GM12878 (cell line): ENCODE data around the gene CYP4Z1.
"Not testable (repeated sequence)": the region's sequence is repeated elsewhere in the genome, so short reads cannot be mapped to it uniquely, and the experiment has no call there.

Experiments
- CBFB ChIP-seq: IDR thresholded peaks from 2 replicates; pipeline ENCODE4 v1.6.1; 2016; ENCODE audit warnings: antibody characterized with exemption, low read depth
- CTCF ChIP-seq, 3 experiments: IDR thresholded peaks in 2 of 3; conservative IDR thresholded peaks in 1 of 3; 2 replicates each; pipeline ENCODE4 v1.5.1; 2011; ENCODE audit warnings: low read depth in 3 of 3, low read length in 3 of 3, mild to moderate bottlenecking in 3 of 3, control low read depth in 2 of 3, moderate library complexity in 2 of 3, inconsistent platforms in 1 of 3, mixed read lengths in 1 of 3; ENCODE audit not compliant: control insufficient read depth in 2 of 3, insufficient read depth in 1 of 3; ENCODE audit errors: extremely low read depth in 1 of 3
- KDM1A ChIP-seq: fragments of 200-600 bp; sonication (generic); IDR thresholded peaks from 2 replicates; pipeline ENCODE4 v1.6.1; 2016; ENCODE audit warnings: borderline replicate concordance
- MAX ChIP-seq: IDR thresholded peaks from 2 replicates; pipeline ENCODE4 v1.6.1; 2012; ENCODE audit warnings: low read depth, low read length, improper control_type of control experiment
- POLR2A ChIP-seq: IDR thresholded peaks from 2 replicates; pipeline ENCODE4 v1.6.1; 2011; ENCODE audit warnings: low read depth, mild to moderate bottlenecking, low read length
- POLR2AphosphoS5 ChIP-seq: IDR thresholded peaks from 2 replicates; pipeline ENCODE4 v1.6.1; 2011; ENCODE audit warnings: mild to moderate bottlenecking, low read length, inconsistent platforms
- RELA ChIP-seq: fragments of 450-650 bp; IDR thresholded peaks from 2 replicates; pipeline ENCODE4 v1.8.0; 2014; ENCODE audit warnings: borderline replicate concordance; ENCODE audit not compliant: partially characterized antibody
- TAF1 ChIP-seq: IDR thresholded peaks from 2 replicates; pipeline ENCODE4 v1.6.1; 2011; ENCODE audit warnings: mild to moderate bottlenecking, low read depth, low read length, borderline replicate concordance
- ZNF24 ChIP-seq: fragments of 450-650 bp; IDR thresholded peaks from 2 replicates; pipeline ENCODE4 v1.6.1; 2017; ENCODE audit warnings: antibody characterized with exemption, mild to moderate bottlenecking
- ZNF274 ChIP-seq: IDR thresholded peaks from one replicate; pipeline ENCODE4 v1.8.0; 2011; ENCODE audit not compliant: insufficient read length, insufficient read depth
- TF ChIP-seq, protein P1 (sequence below): IDR thresholded peaks from 2 replicates; pipeline ENCODE4 v1.6.1; 2012; ENCODE audit warnings: low read depth, low read length, improper control_type of control experiment

- TF ChIP-seq POLR2A; ZNF24; POLR2AphosphoS5; MAX; CTCF (IDR thresholded peaks at IDR 0.05 in 2 of 3, conservative IDR thresholded peaks at IDR 0.05 in 1 of 3; ENCODE audit: control insufficient read depth in 2 of 3, extremely low read depth in 1 of 3, insufficient read depth in 1 of 3, low read depth in 3 of 3, low read length in 3 of 3); TAF1; CBFB; RELA; ZNF274; KDM1A: not testable (repeated sequence)
- TF ChIP-seq, protein P1, sequence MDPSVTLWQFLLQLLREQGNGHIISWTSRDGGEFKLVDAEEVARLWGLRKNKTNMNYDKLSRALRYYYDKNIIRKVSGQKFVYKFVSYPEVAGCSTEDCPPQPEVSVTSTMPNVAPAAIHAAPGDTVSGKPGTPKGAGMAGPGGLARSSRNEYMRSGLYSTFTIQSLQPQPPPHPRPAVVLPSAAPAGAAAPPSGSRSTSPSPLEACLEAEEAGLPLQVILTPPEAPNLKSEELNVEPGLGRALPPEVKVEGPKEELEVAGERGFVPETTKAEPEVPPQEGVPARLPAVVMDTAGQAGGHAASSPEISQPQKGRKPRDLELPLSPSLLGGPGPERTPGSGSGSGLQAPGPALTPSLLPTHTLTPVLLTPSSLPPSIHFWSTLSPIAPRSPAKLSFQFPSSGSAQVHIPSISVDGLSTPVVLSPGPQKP = not testable (repeated sequence)
These were observed 57.8 kb downstream of the CYP4Z1 start for GRCh38 chr1:47124834-47125233.
